GM19395 (cell line): Measurements from ENCODE around the gene TRPM4.
"Not testable (repeated sequence)": the region's sequence is repeated elsewhere in the genome, so short reads cannot be mapped to it uniquely, and the experiment has no call there.

Source experiments
- ATAC-seq: cut with Tn5 transposase; IDR thresholded peaks from one replicate; pipeline ENCODE4 v1.9.1; 2021; ENCODE audit warnings: mild to moderate bottlenecking, moderate library complexity; ENCODE audit not compliant: unreplicated experiment

The TRPM4 gene

GRCh38 chr19:49150106-49150943 is 7.3 kb upstream of the TRPM4 start:
- no peak for ATAC-seq

DNA sequence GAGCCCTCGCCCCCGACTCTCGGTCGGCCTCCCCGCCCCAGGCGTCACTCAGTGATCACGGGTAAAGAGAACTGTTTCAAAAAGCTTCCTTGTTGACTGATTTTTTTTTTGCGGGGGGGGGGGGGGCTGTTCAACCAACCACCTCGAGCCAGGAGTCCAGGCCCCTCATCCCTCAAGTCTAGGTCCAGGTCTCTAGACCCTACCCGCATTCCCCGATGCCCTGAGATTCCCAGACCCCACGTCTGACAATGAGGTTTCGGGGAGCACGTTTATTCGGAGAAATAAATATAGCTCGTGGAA is 6.7 kb upstream of the TRPM4 start:
- no peak for ATAC-seq

DNA sequence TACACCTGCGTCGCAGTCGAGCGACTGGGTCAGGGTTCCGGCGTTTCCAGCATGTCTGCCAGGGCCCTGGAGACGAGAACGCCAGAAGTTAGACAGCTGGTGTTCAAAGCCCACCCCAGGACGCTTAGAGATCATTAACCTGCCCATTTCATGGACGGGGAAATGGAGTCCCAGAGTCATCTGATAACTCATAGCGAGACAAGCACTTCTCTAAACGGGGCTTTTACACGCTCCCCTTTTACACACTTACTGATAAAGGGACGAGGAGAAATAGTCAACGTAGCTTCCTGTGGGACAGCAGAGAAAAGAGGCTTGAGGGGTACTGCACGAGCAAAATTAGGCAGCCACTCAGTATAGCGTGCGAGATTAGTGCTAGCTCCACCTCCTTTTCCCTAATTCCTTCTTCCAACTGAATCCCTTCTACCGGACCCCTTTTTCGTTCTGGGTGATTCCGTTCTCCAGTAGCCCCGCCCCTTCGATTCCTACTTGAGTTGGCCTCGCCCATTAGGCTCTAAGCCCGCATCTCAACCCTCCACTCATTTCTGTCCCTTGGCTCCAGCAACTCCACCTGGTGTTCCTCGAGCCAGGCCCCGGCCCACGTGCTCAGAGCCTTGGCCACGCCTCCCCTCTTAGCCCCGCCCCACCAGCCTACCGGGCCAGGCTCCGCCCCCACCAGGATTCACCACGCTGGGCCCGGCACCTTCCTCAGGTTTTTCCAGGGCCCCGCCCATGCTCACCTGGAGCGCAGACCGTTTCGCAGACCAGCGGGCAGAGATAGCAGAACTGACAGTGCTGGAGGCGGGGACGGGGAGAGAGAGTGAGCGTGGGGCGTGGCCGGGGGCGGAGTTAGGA is 6.1 kb upstream of the TRPM4 start:
- ATAC-seq = no peak

- no peak for ATAC-seq
Measured at GRCh38 chr19:49152119-49152550, 5.5 kb upstream of the TRPM4 start.

GRCh38 chr19:49153167-49153809 is 4.3 kb upstream of the TRPM4 start:
- ATAC-seq = no peak

DNA sequence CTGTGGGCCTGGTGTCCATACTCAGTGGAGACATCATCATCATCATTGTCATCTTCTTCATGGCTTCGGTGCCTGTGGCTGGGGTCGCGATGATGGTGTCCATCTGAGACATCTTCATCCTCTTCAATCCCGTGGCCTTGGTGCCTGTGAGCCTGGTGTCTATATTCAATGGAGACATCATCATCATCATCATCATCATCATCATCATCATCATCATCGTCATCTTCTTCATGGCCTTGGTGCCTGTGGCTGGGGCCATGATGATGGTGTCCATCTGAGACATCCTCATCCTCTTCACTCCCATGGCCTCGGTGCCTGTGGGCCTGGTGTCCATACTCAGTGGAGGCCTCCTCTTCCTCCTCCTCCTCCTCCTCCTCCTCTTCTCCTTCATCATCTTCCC is 3.3 kb upstream of the TRPM4 start:
- ATAC-seq = no peak

DNA sequence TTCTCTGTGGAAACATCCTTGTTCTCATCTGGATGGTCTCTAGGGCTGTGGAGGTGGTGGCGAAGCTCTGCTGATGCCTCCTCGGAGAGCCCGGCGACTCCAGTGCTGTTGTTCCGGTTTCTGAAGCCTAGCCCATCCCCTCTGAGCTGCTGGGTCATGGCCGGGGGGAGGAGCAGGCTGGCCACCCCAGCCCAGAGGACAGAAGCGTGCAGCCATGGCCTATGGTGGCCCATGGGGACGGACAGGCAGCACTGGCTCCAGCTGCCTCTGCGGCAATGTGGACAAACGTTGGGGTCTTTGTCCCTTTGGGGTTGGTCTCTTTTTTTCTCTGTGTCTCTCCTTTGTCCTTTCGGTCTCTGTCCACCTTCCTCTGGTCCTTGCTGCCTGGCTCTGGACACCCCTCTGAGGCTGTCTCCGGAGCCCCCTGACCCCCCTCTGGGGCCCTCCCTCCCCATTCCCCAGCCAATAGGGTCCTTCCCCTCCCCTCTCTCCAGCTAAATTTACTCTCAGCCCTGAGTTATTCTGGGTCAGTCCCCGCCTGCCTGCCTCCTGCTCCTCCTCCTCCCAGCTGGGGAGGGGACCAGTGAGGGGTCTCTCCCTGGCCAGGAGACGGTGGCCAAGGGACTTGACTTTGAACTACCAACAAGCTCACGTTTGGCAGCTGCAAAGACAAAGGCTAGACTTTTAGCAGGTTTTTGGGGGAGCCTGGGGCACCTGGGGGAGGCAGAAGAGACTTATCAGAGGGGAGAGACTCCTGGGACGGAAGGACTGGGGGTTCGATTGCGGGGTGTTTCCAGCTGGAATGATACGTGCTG is 2.4 kb upstream of the TRPM4 start, which contains the start of gene HRC:
TSS of gene HRC (minus strand) at position 392 of the 815 bp plus-strand sequence. CDS start at position 233, 159 bp downstream.
- no peak for ATAC-seq

DNA sequence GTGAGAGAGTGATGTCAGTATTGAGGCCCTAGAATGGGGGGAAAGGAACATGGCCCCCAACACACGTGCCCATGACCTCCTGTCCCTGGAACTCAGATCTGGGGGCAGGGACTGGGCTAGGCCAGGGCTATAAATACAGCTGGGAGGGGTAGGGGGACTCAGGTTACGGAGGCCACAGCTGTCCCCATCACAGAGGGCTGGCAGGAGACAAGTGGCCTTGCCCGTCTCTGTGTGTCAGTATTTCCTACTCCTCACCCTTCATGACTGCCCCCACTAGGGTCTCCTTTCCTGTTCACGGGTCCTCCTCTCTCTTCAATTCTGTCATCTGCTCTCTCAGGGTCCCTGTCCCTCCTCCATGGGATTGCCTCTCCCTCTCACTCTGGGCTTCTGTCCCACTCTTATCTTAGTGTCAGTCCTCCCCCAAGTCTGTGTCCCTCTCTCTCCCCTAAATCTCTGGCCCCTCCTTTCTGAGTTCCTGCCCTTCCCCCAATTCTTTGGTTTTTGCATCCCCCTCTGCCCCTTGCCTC is 1.7 kb upstream of the TRPM4 start:
- ATAC-seq = no peak

DNA sequence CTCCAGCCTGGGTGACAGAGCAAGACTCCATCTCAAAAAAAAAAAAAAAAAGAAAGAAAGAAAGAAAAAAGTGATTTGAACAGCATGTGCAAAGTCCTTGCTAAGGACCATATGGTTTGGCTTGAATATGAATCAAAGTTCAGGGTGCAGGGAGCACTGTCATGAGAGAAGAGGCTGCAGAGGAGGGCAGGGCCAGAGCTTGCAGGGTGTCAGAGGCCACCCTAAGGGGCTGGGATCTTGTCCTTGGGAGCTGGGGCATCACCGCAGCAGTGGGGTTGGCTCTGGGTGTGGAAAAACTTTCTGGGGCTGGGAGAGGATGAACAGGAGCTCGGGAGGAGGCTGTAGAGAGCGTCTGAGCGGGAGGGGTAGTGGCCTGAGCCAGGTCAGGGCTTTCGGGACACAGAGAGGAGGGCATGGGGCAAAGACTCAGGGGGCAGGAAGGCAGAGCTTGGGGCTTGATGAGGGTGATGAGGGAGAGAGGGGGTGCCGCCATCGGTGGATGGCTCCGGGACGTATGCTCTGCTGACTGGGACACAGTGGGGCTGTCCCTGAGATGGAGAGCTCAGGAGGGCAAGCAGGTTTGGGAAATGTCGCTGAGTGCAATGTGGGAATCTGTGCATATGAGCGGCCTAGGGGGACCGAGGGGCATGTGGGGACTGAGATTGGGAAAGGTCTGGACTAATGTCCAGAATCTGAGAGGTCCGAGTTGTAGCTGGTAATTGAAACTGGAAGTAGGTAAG is 3.0 kb downstream of the TRPM4 start:
- no peak for ATAC-seq

DNA sequence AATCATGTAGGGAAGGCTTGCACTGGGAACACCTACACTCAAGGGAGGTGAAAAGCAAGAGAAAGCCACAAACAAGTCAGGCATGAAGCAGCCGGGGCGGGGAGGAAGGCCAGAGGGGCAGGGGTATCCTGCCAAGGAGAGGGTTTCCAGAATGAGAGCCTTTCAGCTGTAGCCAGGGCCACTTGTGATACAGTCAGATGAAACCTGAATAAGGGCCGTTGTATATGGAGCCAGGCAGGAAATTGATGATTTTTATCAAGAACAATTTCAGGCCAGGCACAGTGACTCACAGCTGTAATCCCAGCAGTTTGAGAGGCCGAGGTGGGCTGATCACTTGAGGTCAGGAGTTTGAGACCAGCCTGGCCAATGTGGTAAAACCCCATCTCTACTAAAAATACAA is 4.4 kb downstream of the TRPM4 start:
- ATAC-seq = no peak

- no peak for ATAC-seq
Measured at GRCh38 chr19:49165111-49165750, 7.6 kb downstream of the TRPM4 start.

DNA sequence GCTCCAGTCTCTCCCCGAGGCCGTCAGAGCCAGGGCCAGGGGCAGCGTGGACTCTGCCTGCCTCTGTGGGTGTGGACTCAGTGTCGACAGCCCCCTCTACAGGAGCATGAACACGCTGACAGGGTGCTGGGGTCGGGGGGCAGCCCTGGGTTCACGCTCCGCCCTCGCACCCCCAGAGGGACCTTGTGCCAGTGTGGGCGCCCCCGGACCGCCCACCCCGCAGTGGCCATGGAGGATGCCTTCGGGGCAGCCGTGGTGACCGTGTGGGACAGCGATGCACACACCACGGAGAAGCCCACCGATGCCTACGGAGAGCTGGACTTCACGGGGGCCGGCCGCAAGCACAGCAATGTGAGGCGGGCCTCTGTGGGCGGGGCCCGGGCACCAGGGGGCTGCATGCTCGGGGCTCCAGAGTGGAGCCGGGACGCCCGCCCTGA is 8.3 kb downstream of the TRPM4 start:
- no peak for ATAC-seq

GRCh38 chr19:49167857-49168409 is 10.3 kb downstream of the TRPM4 start:
- ATAC-seq = no peak

- no peak for ATAC-seq
Measured at GRCh38 chr19:49168421-49168820, 10.8 kb downstream of the TRPM4 start.

DNA sequence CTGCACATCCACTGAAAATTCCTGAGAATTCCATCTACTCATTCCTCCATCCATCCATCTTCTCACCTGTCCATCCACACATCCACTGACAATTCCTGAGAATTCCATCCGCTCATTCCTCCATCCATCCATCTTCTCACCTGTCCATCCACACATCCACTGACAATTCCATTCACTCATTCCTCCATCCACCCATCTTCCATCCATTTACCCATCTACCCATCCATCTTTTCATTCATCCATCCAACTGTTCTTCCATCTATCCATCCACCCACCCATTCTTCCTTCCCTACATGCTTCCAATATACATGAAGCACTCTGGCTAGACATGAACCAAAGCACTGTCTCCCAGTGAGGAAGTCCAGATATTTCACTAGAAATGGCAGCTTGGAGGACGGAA is 15.6 kb downstream of the TRPM4 start:
- no peak for ATAC-seq

DNA sequence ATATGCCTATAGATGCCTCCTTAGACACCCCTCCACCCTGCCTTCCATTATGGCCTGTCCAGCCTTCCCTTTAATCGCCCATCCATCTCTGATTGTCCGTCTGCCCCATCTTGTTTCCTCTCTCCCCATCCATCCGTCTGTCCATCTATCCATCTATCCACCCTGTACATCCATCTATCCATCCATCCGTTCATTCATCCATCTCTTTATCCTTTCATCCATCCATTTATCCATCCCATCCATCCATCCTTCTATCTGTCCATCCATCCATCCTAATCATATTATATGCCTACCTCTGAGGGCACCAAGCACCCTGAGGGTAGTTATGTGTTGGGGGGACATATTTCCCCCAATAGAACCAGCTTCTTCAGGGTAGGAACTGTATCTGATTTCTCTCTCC is 23.1 kb downstream of the TRPM4 start:
- ATAC-seq = no peak

DNA sequence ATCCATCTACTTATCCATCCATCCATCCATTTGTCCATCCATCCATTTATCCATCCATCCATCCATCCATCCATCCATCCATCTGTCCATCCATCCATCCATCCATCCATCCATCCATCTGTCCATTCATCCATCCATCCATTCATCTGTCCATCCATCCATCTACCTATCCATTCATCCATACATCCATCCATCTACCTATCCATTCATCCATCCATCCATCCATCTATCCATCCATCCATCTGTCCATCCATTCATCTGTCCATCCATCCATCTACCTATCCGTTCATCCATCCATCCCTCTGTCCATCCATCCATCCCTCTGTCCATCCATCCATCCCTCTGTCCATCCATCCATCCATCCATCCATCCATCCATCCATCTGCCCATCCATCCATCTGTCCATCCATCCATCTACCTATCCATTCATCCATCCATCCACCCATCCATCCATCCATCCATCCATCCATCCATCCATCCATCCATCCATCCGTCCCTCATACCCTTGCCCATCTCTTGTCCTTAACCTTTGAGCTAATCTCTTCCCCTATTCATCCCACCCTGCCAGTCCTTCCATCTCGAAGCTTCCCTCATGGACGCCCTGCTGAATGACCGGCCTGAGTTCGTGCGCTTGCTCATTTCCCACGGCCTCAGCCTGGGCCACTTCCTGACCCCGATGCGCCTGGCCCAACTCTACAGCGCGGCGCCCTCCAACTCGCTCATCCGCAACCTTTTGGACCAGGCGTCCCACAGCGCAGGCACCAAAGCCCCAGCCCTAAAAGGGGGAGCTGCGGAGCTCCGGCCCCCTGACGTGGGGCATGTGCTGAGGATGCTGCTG is 24.6 kb downstream of the TRPM4 start:
- not testable (repeated sequence) for ATAC-seq

DNA sequence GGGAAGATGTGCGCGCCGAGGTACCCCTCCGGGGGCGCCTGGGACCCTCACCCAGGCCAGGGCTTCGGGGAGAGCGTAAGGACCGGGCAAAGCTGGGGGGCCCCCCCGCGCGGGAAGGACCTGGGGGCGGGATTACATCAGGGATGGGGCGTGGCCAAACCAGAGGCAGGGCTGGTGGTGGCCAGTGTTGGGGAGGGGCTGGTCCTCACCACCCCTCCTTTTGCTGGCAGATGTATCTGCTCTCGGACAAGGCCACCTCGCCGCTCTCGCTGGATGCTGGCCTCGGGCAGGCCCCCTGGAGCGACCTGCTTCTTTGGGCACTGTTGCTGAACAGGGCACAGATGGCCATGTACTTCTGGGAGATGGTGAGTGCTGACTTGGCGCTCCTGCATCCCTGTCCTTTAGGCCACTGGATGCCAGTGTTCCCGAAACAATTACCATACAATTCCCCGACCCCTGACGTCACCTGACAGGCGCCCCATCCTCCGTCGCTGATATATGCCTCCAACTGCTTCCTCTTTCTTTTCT is 25.3 kb downstream of the TRPM4 start:
- ATAC-seq = no peak
